ENCODE measurements around the gene PATJ. TPM values are rescaled to one million over a fixed set of nuclear protein-coding genes. Genes with fewer than 3 reads are reported as not detected.
"Not testable (repeated sequence)": the region's sequence is repeated elsewhere in the genome, so short reads cannot be mapped to it uniquely, and the experiment has no call there.

PATJ gene
- 2.6 and 6.0 TPM in 2 replicates for total RNA-seq (2014; rRNA removed; shearing (Covaris generic))

GRCh38 chr1:61741711-61742619 lies at the start of gene PATJ:
TSS of gene PATJ (plus strand) at chr1:61742480. CDS start at chr1:61762893, 20,413 bp downstream.
- in situ Hi-C loops (cut with HindIII; ENCODE audit: low sequenced_read_pairs), result no loop called here
- peak; percentile 79 for DNase-seq (ENCODE audit: low spot score)

- DNase-seq (ENCODE audit: low spot score), result no peak
- in situ Hi-C loops (cut with HindIII; ENCODE audit: low sequenced_read_pairs), result no loop called here
Observed at GRCh38 chr1:61699911-61700851, 42.1 kb upstream of the PATJ start.

GRCh38 chr1:61708953-61709907 lies 33.0 kb upstream of the PATJ start:
- in situ Hi-C loops (cut with HindIII; ENCODE audit: low sequenced_read_pairs), result no loop called here
- no peak for DNase-seq (ENCODE audit: low spot score)

GRCh38 chr1:61709908-61710289 lies 32.4 kb upstream of the PATJ start:
- in situ Hi-C loops (cut with HindIII; ENCODE audit: low sequenced_read_pairs), result no loop called here

GRCh38 chr1:61711257-61711656 lies 31.0 kb upstream of the PATJ start:
- DNase-seq (ENCODE audit: low spot score); in situ Hi-C loops (cut with HindIII; ENCODE audit: low sequenced_read_pairs): not testable (repeated sequence)

More at GRCh38 chr1:61709908-61710289, 32.4 kb upstream of the PATJ start:
- DNase-seq (ENCODE audit: low spot score), result no peak

GRCh38 chr1:61711969-61712368 lies 30.3 kb upstream of the PATJ start:
- in situ Hi-C loops (cut with HindIII; ENCODE audit: low sequenced_read_pairs), result no loop called here
- DNase-seq (ENCODE audit: low spot score), result no peak

GRCh38 chr1:61718996-61719663 lies 23.1 kb upstream of the PATJ start:
- DNase-seq (ENCODE audit: low spot score); in situ Hi-C loops (cut with HindIII; ENCODE audit: low sequenced_read_pairs): not testable (repeated sequence)

GRCh38 chr1:61724506-61724812 lies 17.8 kb upstream of the PATJ start:
- DNase-seq (ENCODE audit: low spot score), result no peak
- in situ Hi-C loops (cut with HindIII; ENCODE audit: low sequenced_read_pairs), result no loop called here

- in situ Hi-C loops (cut with HindIII; ENCODE audit: low sequenced_read_pairs), result no loop called here
- DNase-seq (ENCODE audit: low spot score), result peak; percentile 95
Observed at GRCh38 chr1:61724813-61725694, 17.2 kb upstream of the PATJ start, which contains the start of gene TM2D1. TSS of gene TM2D1 (minus strand) at chr1:61725141. CDS start at chr1:61725120, 21 bp downstream.

- no peak for DNase-seq (ENCODE audit: low spot score)
- in situ Hi-C loops (cut with HindIII; ENCODE audit: low sequenced_read_pairs), result no loop called here
Observed at GRCh38 chr1:61727544-61727943, 14.7 kb upstream of the PATJ start.

GRCh38 chr1:61730679-61731078 lies 11.6 kb upstream of the PATJ start:
- DNase-seq (ENCODE audit: low spot score); in situ Hi-C loops (cut with HindIII; ENCODE audit: low sequenced_read_pairs): not testable (repeated sequence)

- DNase-seq (ENCODE audit: low spot score), result no peak
- in situ Hi-C loops (cut with HindIII; ENCODE audit: low sequenced_read_pairs), result no loop called here
Observed at GRCh38 chr1:61732726-61733125, 9.6 kb upstream of the PATJ start.

GRCh38 chr1:61740751-61741700 lies 1.3 kb upstream of the PATJ start:
- in situ Hi-C loops (cut with HindIII; ENCODE audit: low sequenced_read_pairs), result no loop called here
- no peak for DNase-seq (ENCODE audit: low spot score)

GRCh38 chr1:61742620-61743430 lies 545 bp downstream of the PATJ start:
- in situ Hi-C loops (cut with HindIII; ENCODE audit: low sequenced_read_pairs), result no loop called here
- peak; percentile 69 for DNase-seq (ENCODE audit: low spot score)

GRCh38 chr1:61743431-61743705 lies 1.1 kb downstream of the PATJ start:
- in situ Hi-C loops (cut with HindIII; ENCODE audit: low sequenced_read_pairs), result no loop called here
- DNase-seq (ENCODE audit: low spot score), result no peak

Measured in G401 (cell line).